NCI-H510A treated with DMSO at 0.1 percent for 48 hours (cell line): ENCODE results near the gene TFG.
A peak's percentile ranks its signal among the peaks of the same experiment; 100 is the strongest.

Source experiments
- DNase-seq: peaks from one replicate; lab custom pipeline; 2025; lab: John Stamatoyannopoulos, UW

Gene TFG

GRCh38 chr3:100706365-100706764, 2.9 kb upstream of the TFG start:
- no peak for DNase-seq

- DNase-seq: no peak
These were observed 678 bp upstream of the TFG start for GRCh38 chr3:100708644-100708988.

- no peak for DNase-seq
These were observed 557 bp downstream of the TFG start for GRCh38 chr3:100709842-100710260.

- peak; percentile 29 for DNase-seq
These were observed 1.1 kb downstream of the TFG start for GRCh38 chr3:100710261-100710968.

GRCh38 chr3:100715176-100715575, 5.9 kb downstream of the TFG start:
- DNase-seq: no peak

GRCh38 chr3:100717063-100717462, 7.8 kb downstream of the TFG start:
- no peak for DNase-seq

- DNase-seq: no peak
These were observed 8.6 kb downstream of the TFG start for GRCh38 chr3:100717637-100718487.

GRCh38 chr3:100719136-100719535, 9.8 kb downstream of the TFG start:
- no peak for DNase-seq

GRCh38 chr3:100720426-100720825, 11.1 kb downstream of the TFG start:
- DNase-seq: no peak

- no peak for DNase-seq
These were observed 16.7 kb downstream of the TFG start for GRCh38 chr3:100725935-100726513.

GRCh38 chr3:100726706-100727105, 17.4 kb downstream of the TFG start:
- DNase-seq: no peak

GRCh38 chr3:100730524-100730923, 21.2 kb downstream of the TFG start:
- no peak for DNase-seq

GRCh38 chr3:100732435-100732834, 23.1 kb downstream of the TFG start:
- DNase-seq: no peak

- peak; percentile 15 for DNase-seq
These were observed 28.0 kb downstream of the TFG start for GRCh38 chr3:100737334-100737733.

GRCh38 chr3:100740207-100740606, 30.9 kb downstream of the TFG start:
- DNase-seq: no peak

GRCh38 chr3:100743535-100743934, 34.2 kb downstream of the TFG start:
- DNase-seq: no peak

- no peak for DNase-seq
These were observed 35.4 kb downstream of the TFG start for GRCh38 chr3:100744671-100745070.

GRCh38 chr3:100745617-100746016, 36.3 kb downstream of the TFG start:
- no peak for DNase-seq

- no peak for DNase-seq
These were observed 36.8 kb downstream of the TFG start for GRCh38 chr3:100746092-100746491.

GRCh38 chr3:100748220-100748619, 38.9 kb downstream of the TFG start:
- no peak for DNase-seq

- DNase-seq: no peak
These were observed 39.7 kb downstream of the TFG start for GRCh38 chr3:100748967-100749366.

GRCh38 chr3:100753846-100754245, 44.6 kb downstream of the TFG start:
- DNase-seq: no peak
